Coronary artery (tissue), 2 donors: ENCODE data around the gene SFXN2.

ENCODE experiments used
- DNase-seq: peaks from one replicate; pipeline ENCODE4 v3.0.0-alpha.2; 2017; ENCODE audit warnings: low spot score
- H3K27ac ChIP-seq, 2 donors: fragments of 200-600 bp; sonication (generic); one replicate each; pipeline ENCODE4 v1.5.1; 2016 to 2019
- H3K4me3 ChIP-seq: fragments of 200-600 bp; sonication (generic); 2 replicates; pipeline ENCODE4 v1.5.1; 2016; ENCODE audit warnings: mild to moderate bottlenecking, moderate library complexity
- CTCF ChIP-seq: fragments of 200-600 bp; sonication (generic); IDR thresholded peaks from one replicate; pipeline ENCODE4 v1.5.1; 2019; ENCODE audit warnings: antibody characterized with exemption

Gene SFXN2

GRCh38 chr10:102777711-102778453 is 63.4 kb downstream of the SFXN2 start:
- Histone ChIP-seq H3K4me3 (peak overlapping the region; percentile 69), H3K27ac (peak overlapping the region; percentile 95 to 97)
- no peak for DNase-seq
- no peak for TF ChIP-seq CTCF

GRCh38 chr10:102778781-102779180 is 64.3 kb downstream of the SFXN2 start:
- Histone ChIP-seq H3K27ac (peak overlapping the region; percentile 95 to 97), H3K4me3 (no peak overlapping the region)
- no peak for TF ChIP-seq CTCF
- no peak for DNase-seq

- DNase-seq = no peak
- TF ChIP-seq CTCF = no peak
- Histone ChIP-seq H3K27ac (peak overlapping the region; percentile 95 to 97), H3K4me3 (no peak overlapping the region)
These were observed 65.5 kb downstream of the SFXN2 start for GRCh38 chr10:102779680-102780526.

GRCh38 chr10:102780527-102780808 is 66.0 kb downstream of the SFXN2 start:
- no peak for TF ChIP-seq CTCF
- no peak for DNase-seq
- peak overlapping the region; percentile 55 for H3K4me3 ChIP-seq
- H3K27ac ChIP-seq = peak overlapping the region; percentile 95 to 97

GRCh38 chr10:102781090-102781920 is 66.9 kb downstream of the SFXN2 start:
- no peak for TF ChIP-seq CTCF
- peak overlapping the region; percentile 55 for H3K4me3 ChIP-seq
- H3K27ac ChIP-seq = peak overlapping the region; percentile 95 to 97
- no peak for DNase-seq

- no peak for TF ChIP-seq CTCF
- Histone ChIP-seq H3K4me3 (peak overlapping the region; percentile 55), H3K27ac (peak overlapping the region; percentile 95 to 97)
- no peak for DNase-seq
These were observed 67.6 kb downstream of the SFXN2 start for GRCh38 chr10:102781921-102782557.
